HG03103 (cell line): ENCODE results near the gene RNPEP.
"Not testable (repeated sequence)": the region's sequence is repeated elsewhere in the genome, so short reads cannot be mapped to it uniquely, and the experiment has no call there.

ENCODE experiments used
- ATAC-seq: cut with Tn5 transposase; IDR thresholded peaks from one replicate; pipeline ENCODE4 v1.9.1; 2021; ENCODE audit warnings: low read depth; ENCODE audit not compliant: unreplicated experiment

Gene RNPEP

GRCh38 chr1:201955729-201956143, 26.7 kb upstream of the RNPEP start:
- ATAC-seq: peak; percentile 22

GRCh38 chr1:201958348-201958747, 24.1 kb upstream of the RNPEP start:
- ATAC-seq: no peak

GRCh38 chr1:201962382-201962781, 20.1 kb upstream of the RNPEP start:
- not testable (repeated sequence) for ATAC-seq

GRCh38 chr1:201964261-201964660, 18.2 kb upstream of the RNPEP start:
- ATAC-seq: no peak

GRCh38 chr1:201966171-201966570, 16.3 kb upstream of the RNPEP start:
- no peak for ATAC-seq

GRCh38 chr1:201968202-201968925, 14.1 kb upstream of the RNPEP start:
- no peak for ATAC-seq

GRCh38 chr1:201970334-201971159, 11.9 kb upstream of the RNPEP start:
- ATAC-seq: no peak

GRCh38 chr1:201982082-201982622, 296 bp upstream of the RNPEP start:
- ATAC-seq: peak; percentile 75

- ATAC-seq: no peak
Measured at GRCh38 chr1:201983380-201983805, 945 bp downstream of the RNPEP start.

GRCh38 chr1:201984446-201984845, 2.0 kb downstream of the RNPEP start:
- ATAC-seq: no peak

- no peak for ATAC-seq
Measured at GRCh38 chr1:201985355-201985754, 2.9 kb downstream of the RNPEP start.

- no peak for ATAC-seq
Measured at GRCh38 chr1:201988601-201989000, 6.2 kb downstream of the RNPEP start.

- no peak for ATAC-seq
Measured at GRCh38 chr1:201989354-201990128, 7.1 kb downstream of the RNPEP start.

- no peak for ATAC-seq
Measured at GRCh38 chr1:201990427-201990826, 8.0 kb downstream of the RNPEP start.

- ATAC-seq: no peak
Measured at GRCh38 chr1:201999625-202000238, 17.3 kb downstream of the RNPEP start.

GRCh38 chr1:202002507-202002906, 20.1 kb downstream of the RNPEP start:
- ATAC-seq: no peak

GRCh38 chr1:202004711-202005110, 22.3 kb downstream of the RNPEP start:
- ATAC-seq: no peak

GRCh38 chr1:202005958-202006357, 23.5 kb downstream of the RNPEP start:
- no peak for ATAC-seq

- ATAC-seq: no peak
Measured at GRCh38 chr1:202007304-202007703, 24.9 kb downstream of the RNPEP start.

- no peak for ATAC-seq
Measured at GRCh38 chr1:202007805-202008489, 25.5 kb downstream of the RNPEP start.
